Heart left ventricle (tissue), 13 donors: ENCODE data around the gene IL1F10.

Source experiments
- POLR2A ChIP-seq, 2 donors: fragments of 450-650 bp; IDR thresholded peaks; one replicate each; pipeline ENCODE4 v1.6.1; 2017; ENCODE audit warnings: antibody characterized with exemption in 2 of 2, mild to moderate bottlenecking in 2 of 2, moderate library complexity in 2 of 2
- TF ChIP-seq, protein P1 (sequence below), 12 donors: fragments of 200-600 bp; sonication (generic) in 4 of 12; IDR thresholded peaks; one replicate each; pipeline versions ENCODE4 v1.5.0 to v1.8.0; 2018 to 2022; ENCODE audit warnings: antibody characterized with exemption in 12 of 12, mild to moderate bottlenecking in 5 of 12
- donor health status: ischemic (EF 13 %, LVEDD 7.1; RV severe dilation, severe dysfunction).
- donor health status: DM: no; HTN: yes; CAD: no.
- donor health status: DM: no; HTN: no; CAD: no.
- donor health status: ischemic (EF 25% LVEDD 6.9; RV normal size, moderate dysfunction).
- donor health status: ischemic (EF 25% LVEDD 5.7; RV mildly dilated, moderate dysfunction).
- donor health status: ischemic (EF 35%, LVEDD 5.7; RV mildly dilated, moderate dysfunction).
- donor health status: nonischemic (EF 11% LVEDD 7.7; RV severe dilation, severe dysfunction).
- donor health status: DM: yes; HTN: yes; CAD: no.
- donor health status: PGD.
- donor health status: ischemic (EF 29% LVEDD 5.4; RV normal size, mild dysfunction).
- donor health status: nonischemic (EF 23%, LVEDD 6.1; RV moderate dilation, normal function).

DNA sequence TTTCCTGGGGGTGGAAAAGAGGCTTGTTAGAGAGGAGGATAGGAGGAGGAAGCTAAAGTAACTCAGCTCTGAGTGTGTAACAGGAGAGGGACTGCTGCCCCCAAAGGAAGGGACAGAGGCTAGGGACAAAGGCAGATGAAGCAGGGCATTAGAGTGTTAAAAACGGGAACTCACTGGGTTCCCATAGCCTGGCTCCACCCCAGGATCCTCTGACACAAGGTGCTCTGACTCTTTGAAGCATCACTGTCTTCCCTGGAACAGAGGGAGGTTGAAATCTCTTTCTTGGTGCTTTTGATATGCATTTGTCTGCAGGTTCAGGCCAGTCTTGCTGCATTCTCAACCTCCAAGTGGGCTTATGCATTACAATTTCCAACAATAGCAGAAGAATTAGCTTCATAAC lies 39.7 kb upstream of the IL1F10 start:
- no peak for TF ChIP-seq POLR2A (IDR thresholded peaks at IDR 0.05)
- TF ChIP-seq, protein P1, sequence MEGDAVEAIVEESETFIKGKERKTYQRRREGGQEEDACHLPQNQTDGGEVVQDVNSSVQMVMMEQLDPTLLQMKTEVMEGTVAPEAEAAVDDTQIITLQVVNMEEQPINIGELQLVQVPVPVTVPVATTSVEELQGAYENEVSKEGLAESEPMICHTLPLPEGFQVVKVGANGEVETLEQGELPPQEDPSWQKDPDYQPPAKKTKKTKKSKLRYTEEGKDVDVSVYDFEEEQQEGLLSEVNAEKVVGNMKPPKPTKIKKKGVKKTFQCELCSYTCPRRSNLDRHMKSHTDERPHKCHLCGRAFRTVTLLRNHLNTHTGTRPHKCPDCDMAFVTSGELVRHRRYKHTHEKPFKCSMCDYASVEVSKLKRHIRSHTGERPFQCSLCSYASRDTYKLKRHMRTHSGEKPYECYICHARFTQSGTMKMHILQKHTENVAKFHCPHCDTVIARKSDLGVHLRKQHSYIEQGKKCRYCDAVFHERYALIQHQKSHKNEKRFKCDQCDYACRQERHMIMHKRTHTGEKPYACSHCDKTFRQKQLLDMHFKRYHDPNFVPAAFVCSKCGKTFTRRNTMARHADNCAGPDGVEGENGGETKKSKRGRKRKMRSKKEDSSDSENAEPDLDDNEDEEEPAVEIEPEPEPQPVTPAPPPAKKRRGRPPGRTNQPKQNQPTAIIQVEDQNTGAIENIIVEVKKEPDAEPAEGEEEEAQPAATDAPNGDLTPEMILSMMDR (IDR thresholded peaks at IDR 0.05), result no peak
